Cardiac fibroblast (primary cell): ENCODE results near the gene PCSK9.

ENCODE experiments used
- DNase-seq, 2 donors: peaks; one replicate each; pipeline versions ENCODE4 v3.0.0 to v3.0.0-alpha.2; 2010; ENCODE audit warnings: low read depth in 2 of 2
- H3K4me3 ChIP-seq, 2 donors: replicated peaks in 1 of 2; 1 replicate in 1 of 2; 2 replicates in 1 of 2; pipeline ENCODE4 v1.5.1; 2011; ENCODE audit warnings: low read depth in 2 of 2, low read length in 2 of 2, mild to moderate bottlenecking in 2 of 2, moderate library complexity in 1 of 2
- TF ChIP-seq, protein P1 (sequence below): IDR thresholded peaks from one replicate; pipeline ENCODE4 v1.5.1; 2011; ENCODE audit warnings: low read depth, mild to moderate bottlenecking, low read length, inconsistent platforms

PCSK9 gene

DNA sequence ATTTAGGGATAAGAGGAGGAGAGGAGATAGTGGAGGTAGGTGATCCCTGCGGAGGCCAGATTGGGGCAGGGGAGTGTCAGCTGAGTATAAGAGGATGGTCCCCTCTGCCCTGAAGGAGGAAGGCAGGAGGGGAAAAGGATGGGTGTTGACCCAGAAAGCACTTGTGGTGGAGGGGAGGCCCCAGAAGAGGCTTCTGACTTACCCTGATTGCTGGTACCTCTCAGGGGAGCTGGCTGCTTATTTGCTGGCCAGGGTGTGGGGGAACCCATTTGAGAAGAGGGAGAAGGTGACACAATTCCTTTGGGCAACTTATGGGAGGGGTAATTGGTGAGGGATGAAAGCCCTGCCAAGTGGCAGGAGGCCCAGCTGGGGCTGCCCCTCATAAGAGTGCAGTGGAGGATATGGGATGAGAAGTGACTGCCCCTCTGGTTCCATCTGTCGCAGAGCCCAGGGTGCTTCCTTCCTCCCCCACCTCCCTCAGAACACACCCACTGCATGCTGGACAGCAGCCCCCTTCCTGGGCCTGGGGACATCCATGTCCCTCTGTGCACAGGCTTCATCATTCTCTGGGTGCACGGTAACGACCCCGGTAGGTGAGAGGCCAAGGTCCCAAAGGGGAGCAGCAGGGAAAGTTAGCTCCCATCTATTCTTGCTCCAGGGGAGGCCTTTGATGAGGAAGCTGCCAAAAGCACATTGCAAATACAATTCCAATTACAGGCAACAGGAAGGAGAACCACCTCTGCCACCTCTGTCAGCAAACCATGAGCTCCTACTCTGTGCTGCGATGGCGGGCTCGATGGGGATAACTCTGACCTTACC is 1.4 kb upstream of the PCSK9 start:
- TF ChIP-seq, protein P1, sequence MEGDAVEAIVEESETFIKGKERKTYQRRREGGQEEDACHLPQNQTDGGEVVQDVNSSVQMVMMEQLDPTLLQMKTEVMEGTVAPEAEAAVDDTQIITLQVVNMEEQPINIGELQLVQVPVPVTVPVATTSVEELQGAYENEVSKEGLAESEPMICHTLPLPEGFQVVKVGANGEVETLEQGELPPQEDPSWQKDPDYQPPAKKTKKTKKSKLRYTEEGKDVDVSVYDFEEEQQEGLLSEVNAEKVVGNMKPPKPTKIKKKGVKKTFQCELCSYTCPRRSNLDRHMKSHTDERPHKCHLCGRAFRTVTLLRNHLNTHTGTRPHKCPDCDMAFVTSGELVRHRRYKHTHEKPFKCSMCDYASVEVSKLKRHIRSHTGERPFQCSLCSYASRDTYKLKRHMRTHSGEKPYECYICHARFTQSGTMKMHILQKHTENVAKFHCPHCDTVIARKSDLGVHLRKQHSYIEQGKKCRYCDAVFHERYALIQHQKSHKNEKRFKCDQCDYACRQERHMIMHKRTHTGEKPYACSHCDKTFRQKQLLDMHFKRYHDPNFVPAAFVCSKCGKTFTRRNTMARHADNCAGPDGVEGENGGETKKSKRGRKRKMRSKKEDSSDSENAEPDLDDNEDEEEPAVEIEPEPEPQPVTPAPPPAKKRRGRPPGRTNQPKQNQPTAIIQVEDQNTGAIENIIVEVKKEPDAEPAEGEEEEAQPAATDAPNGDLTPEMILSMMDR: no peak
- DNase-seq: no peak
- H3K4me3 ChIP-seq: no peak overlapping the region

DNA sequence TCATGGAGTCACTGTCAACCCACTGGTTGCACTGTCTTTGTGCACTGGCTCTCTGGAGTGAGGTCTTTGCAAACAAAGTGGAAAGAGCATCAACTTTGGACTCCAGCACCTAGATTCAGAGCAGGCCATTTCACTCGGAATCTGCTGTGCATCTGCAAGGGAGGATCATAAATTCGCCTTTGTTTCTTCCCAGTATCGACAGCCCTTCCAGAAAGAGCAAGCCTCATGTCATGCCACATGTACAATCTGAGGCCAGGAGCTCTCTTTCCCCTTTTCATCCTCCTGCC is 853 bp upstream of the PCSK9 start:
- no peak for DNase-seq
- H3K4me3 ChIP-seq: no peak overlapping the region
- TF ChIP-seq, protein P1: no peak

GRCh38 chr1:55038974-55039341 is 390 bp upstream of the PCSK9 start:
- H3K4me3 ChIP-seq: peak overlapping the region in 1 of 2 donors; percentile 49
- DNase-seq: no peak
- TF ChIP-seq, protein P1: no peak

DNA sequence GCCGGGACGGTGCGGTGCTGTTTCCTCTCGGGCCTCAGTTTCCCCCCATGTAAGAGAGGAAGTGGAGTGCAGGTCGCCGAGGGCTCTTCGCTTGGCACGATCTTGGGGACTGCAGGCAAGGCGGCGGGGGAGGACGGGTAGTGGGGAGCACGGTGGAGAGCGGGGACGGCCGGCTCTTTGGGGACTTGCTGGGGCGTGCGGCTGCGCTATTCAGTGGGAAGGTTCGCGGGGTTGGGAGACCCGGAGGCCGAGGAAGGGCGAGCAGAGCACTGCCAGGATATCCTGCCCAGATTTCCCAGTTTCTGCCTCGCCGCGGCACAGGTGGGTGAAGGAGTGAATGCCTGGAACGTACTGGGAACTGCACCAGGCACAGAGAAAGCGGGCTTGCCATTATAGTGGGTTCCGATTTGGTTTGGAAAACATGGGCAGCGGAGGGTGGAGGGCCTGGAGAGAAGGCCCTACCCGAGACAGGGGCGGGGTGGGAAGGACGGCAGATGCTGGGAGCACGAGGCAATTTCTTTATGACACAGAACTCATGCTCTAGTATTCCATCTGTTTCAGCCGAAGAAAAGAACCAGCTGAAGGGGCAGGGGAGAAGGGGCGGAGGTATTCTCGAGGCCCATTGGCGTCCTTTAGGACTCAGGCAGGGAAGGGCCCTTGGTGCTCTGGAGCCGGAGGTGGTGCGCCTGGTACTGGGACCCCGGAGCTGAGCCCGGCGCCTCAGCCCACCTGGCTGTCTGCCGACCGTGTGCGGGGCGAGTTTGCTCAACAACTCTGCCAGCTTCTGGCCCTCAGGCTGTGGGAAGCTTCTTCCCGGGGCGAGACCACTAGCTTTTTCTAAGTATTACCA is 960 bp downstream of the PCSK9 start:
- DNase-seq: no peak
- H3K4me3 ChIP-seq: peak overlapping the region; percentile 15 to 49
- TF ChIP-seq, protein P1: no peak

DNA sequence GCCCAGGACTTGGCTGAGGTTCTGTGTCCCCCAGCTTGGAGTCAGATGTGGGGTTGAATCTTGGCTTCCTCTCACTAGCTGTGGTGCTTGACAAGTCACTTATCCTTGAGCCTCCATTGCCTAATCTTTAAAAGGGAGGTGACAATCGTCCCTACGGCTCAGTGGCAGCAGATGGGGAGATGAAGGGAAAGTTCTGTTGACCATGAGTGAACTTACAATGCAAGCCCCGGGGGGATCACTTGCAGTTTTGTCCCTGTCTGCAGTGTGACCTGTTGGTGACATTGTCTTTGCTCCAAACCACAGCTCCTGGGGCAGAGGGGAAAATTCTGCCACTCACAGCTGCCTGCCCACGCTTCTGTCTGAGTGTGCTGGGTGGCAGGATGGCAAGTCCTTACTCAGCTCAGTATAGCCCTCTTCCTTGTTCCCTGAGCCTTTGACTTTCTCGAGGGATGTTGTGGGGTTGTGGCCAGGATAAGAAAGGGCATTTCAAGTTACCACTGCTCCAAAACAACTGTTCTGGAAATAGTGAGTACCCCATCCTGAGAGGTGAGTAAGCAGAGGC is 1.7 kb downstream of the PCSK9 start:
- TF ChIP-seq, protein P1: no peak
- DNase-seq: no peak
- H3K4me3 ChIP-seq: no peak overlapping the region

GRCh38 chr1:55041613-55042012 is 2.3 kb downstream of the PCSK9 start:
- H3K4me3 ChIP-seq: no peak overlapping the region
- DNase-seq: no peak
- TF ChIP-seq, protein P1: no peak
